ENCODE measurements around the gene SH2D3C. TPM values are rescaled to one million over a fixed set of nuclear protein-coding genes. Genes with fewer than 3 reads are reported as not detected.

SH2D3C gene
- total RNA-seq, 1 donor from 2014 or later: 2.0 TPM

GRCh38 chr9:127705577-127706379 is 72.7 kb downstream of the SH2D3C start:
- Mint-ChIP-seq H3K4me1 (ENCODE audit: low read depth) (peaks cover 4% of the 10 kb centered on the region), H3K36me3 (ENCODE audit: insufficient read depth) (no peaks in the 10 kb centered on the region), H3K27ac (no peak overlapping the region), H3K9me3 (ENCODE audit: low read depth) (no peaks in the 10 kb centered on the region), H3K4me3 (ENCODE audit: low read depth) (no peak overlapping the region), H3K27me3 (peaks cover 3% of the 10 kb centered on the region)
- TF ChIP-seq, protein P1, sequence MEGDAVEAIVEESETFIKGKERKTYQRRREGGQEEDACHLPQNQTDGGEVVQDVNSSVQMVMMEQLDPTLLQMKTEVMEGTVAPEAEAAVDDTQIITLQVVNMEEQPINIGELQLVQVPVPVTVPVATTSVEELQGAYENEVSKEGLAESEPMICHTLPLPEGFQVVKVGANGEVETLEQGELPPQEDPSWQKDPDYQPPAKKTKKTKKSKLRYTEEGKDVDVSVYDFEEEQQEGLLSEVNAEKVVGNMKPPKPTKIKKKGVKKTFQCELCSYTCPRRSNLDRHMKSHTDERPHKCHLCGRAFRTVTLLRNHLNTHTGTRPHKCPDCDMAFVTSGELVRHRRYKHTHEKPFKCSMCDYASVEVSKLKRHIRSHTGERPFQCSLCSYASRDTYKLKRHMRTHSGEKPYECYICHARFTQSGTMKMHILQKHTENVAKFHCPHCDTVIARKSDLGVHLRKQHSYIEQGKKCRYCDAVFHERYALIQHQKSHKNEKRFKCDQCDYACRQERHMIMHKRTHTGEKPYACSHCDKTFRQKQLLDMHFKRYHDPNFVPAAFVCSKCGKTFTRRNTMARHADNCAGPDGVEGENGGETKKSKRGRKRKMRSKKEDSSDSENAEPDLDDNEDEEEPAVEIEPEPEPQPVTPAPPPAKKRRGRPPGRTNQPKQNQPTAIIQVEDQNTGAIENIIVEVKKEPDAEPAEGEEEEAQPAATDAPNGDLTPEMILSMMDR (IDR thresholded peaks at IDR 0.05; ENCODE audit: unreplicated experiment): no peak
- DNase-seq (ENCODE audit: low spot score, unreplicated experiment): no peak

DNA sequence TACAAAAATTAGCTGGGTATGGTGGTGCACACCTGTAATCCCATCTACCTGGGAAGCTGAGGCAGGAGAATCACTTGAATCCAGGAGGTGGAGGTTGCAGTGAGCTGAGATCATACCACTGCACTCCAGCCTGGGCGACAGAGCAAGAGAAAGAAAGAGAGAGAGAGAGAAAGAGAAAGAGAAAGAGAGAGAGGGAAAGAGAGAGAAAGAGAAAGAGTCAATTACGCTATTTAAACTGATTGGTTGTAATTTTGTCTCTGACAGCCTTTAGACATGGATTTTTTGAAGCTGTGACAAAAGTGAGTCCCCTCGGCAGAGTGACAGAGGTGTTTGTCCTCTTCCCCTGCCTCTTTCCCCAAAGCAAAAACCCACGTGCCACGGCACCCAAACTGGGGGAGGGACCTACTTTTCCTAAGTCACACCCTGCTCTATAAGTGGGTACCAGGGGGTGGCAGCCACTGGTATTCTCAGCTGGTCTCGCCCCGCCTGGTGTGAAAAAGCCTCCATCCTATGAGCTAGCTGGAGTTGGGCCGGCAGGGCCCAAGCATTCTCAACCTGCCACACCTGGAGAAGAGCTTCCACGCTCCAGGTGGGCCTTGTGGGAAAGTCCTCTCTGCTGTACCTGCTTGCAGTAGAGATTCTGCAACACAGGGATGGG is 75.0 kb downstream of the SH2D3C start:
- H3K4me3 Mint-ChIP-seq (ENCODE audit: low read depth): no peak overlapping the region
- no peaks in the 10 kb centered on the region for H3K9me3 Mint-ChIP-seq (ENCODE audit: low read depth)
- H3K27me3 Mint-ChIP-seq: peaks cover 3% of the 10 kb centered on the region
- DNase-seq (ENCODE audit: low spot score, unreplicated experiment): no peak
- peaks cover 9% of the 10 kb centered on the region for H3K4me1 Mint-ChIP-seq (ENCODE audit: low read depth)
- TF ChIP-seq, protein P1 (IDR thresholded peaks at IDR 0.05; ENCODE audit: unreplicated experiment): no peak
- no peak overlapping the region for H3K27ac Mint-ChIP-seq
- H3K36me3 Mint-ChIP-seq (ENCODE audit: insufficient read depth): no peaks in the 10 kb centered on the region

- TF ChIP-seq, protein P1 (IDR thresholded peaks at IDR 0.05; ENCODE audit: unreplicated experiment): no peak
- H3K27me3 Mint-ChIP-seq: peaks cover 3% of the 10 kb centered on the region
- no peak overlapping the region for H3K4me3 Mint-ChIP-seq (ENCODE audit: low read depth)
- no peak for DNase-seq (ENCODE audit: low spot score, unreplicated experiment)
- H3K4me1 Mint-ChIP-seq (ENCODE audit: low read depth): peaks cover 8% of the 10 kb centered on the region
- H3K27ac Mint-ChIP-seq: peak overlapping the region; percentile 91
- H3K9me3 Mint-ChIP-seq (ENCODE audit: low read depth): no peaks in the 10 kb centered on the region
- H3K36me3 Mint-ChIP-seq (ENCODE audit: insufficient read depth): no peaks in the 10 kb centered on the region
Observed at GRCh38 chr9:127700594-127701255, 77.7 kb downstream of the SH2D3C start.

- Mint-ChIP-seq H3K4me1 (ENCODE audit: low read depth) (peaks cover 11% of the 10 kb centered on the region), H3K27me3 (peaks cover 3% of the 10 kb centered on the region), H3K36me3 (ENCODE audit: insufficient read depth) (no peaks in the 10 kb centered on the region), H3K9me3 (ENCODE audit: low read depth) (no peaks in the 10 kb centered on the region), H3K27ac (peak overlapping the region; percentile 91), H3K4me3 (ENCODE audit: low read depth) (no peak overlapping the region)
- no peak for DNase-seq (ENCODE audit: low spot score, unreplicated experiment)
- TF ChIP-seq, protein P1 (IDR thresholded peaks at IDR 0.05; ENCODE audit: unreplicated experiment): no peak
Observed at GRCh38 chr9:127700140-127700539, 78.3 kb downstream of the SH2D3C start.

DNA sequence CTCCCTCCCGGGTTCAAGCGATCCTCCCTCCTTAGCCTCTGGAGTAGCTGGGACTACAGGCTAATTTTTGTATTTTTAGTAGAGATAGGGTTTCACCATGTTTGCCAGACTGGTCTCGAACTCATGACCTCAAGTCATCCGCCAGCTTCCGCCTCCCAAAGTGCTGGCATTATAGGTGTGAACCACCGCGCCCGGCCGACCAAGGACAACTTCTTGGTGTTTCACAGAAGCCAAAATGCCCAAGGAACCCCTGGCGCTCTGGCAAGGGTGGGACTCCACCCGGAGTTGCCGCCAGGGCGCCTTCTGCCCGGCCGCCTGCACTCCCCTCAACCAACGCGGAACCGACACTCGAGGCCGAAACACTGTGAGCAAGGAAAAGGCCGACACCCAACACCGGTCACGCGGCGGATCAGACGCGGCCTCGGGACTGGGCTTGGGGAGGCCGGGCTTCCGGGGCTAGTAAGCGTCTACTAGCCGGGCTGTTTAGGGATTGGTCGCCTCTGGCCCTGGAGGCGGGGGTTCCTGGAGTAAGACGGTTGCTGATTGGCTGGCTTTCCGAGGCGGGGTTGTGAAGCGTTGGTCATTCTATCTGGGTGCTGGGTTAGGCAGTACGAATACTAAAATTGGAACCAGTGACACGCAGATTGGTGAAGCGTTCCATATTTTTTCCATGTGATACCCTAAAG is 79.3 kb downstream of the SH2D3C start:
- Mint-ChIP-seq H3K27ac (peak overlapping the region; percentile 73), H3K27me3 (no peaks in the 10 kb centered on the region), H3K4me3 (ENCODE audit: low read depth) (peak overlapping the region; percentile 71), H3K4me1 (ENCODE audit: low read depth) (peaks cover 11% of the 10 kb centered on the region), H3K36me3 (ENCODE audit: insufficient read depth) (no peaks in the 10 kb centered on the region), H3K9me3 (ENCODE audit: low read depth) (no peaks in the 10 kb centered on the region)
- TF ChIP-seq, protein P1 (IDR thresholded peaks at IDR 0.05; ENCODE audit: unreplicated experiment): peak; percentile 22
- peak; percentile 75 for DNase-seq (ENCODE audit: low spot score, unreplicated experiment)
